Fibroblast of lung (primary cell): Measurements from ENCODE around the gene TXNDC16. TPM values are rescaled to one million over a fixed set of nuclear protein-coding genes. Genes with fewer than 3 reads are reported as not detected.

ENCODE experiments used
- DNase-seq, 2 donors: peaks; one replicate each; pipeline versions ENCODE4 v3.0.0 to v3.0.0-alpha.2; 2010; ENCODE audit warnings: low read depth in 2 of 2
- H2AFZ ChIP-seq: 2 replicates; pipeline ENCODE4 v1.5.1; 2012; ENCODE audit warnings: low read length, control low read depth, inconsistent platforms
- H3K27ac ChIP-seq: 2 replicates; pipeline ENCODE4 v1.5.1; 2011; ENCODE audit warnings: low read length, control low read depth; ENCODE audit not compliant: insufficient read depth
- H3K27me3 ChIP-seq: 2 replicates; pipeline ENCODE4 v1.5.1; 2011; ENCODE audit warnings: mild to moderate bottlenecking, low read length; ENCODE audit not compliant: control insufficient read depth, insufficient read depth
- H3K36me3 ChIP-seq: 2 replicates; pipeline ENCODE4 v1.5.1; 2011; ENCODE audit warnings: low read length; ENCODE audit not compliant: control insufficient read depth, insufficient read depth
- H3K4me1 ChIP-seq: 2 replicates; pipeline ENCODE4 v1.5.1; 2011; ENCODE audit warnings: low read length; ENCODE audit not compliant: control insufficient read depth, insufficient read depth; ENCODE audit errors: extremely low read depth
- H3K4me2 ChIP-seq: 2 replicates; pipeline ENCODE4 v1.5.1; 2011; ENCODE audit warnings: low read length, control low read depth; ENCODE audit not compliant: insufficient read depth; ENCODE audit errors: extremely low read depth
- H3K4me3 ChIP-seq, 4 experiments: fragments of 200-600 bp in 1 of 4; sonication (generic) in 1 of 4; replicated peaks in 1 of 4; 2 replicates each; pipeline ENCODE4 v1.5.1; 2011 to 2016; ENCODE audit warnings: low read length in 4 of 4, low read depth in 3 of 4, mild to moderate bottlenecking in 3 of 4, control low read depth in 2 of 4, inconsistent platforms in 1 of 4, mixed read lengths in 1 of 4; ENCODE audit not compliant: insufficient read depth in 1 of 4; ENCODE audit errors: control extremely low read depth in 1 of 4
- H3K79me2 ChIP-seq: 2 replicates; pipeline ENCODE4 v1.5.1; 2012; ENCODE audit warnings: mild to moderate bottlenecking, low read length, inconsistent platforms; ENCODE audit not compliant: control insufficient read depth, insufficient read depth
- H3K9ac ChIP-seq: 2 replicates; pipeline ENCODE4 v1.5.1; 2011; ENCODE audit warnings: mild to moderate bottlenecking, low read length, control low read depth; ENCODE audit not compliant: insufficient read depth
- H3K9me3 ChIP-seq: 2 replicates; pipeline ENCODE4 v1.5.1; 2012; ENCODE audit warnings: low read depth, low read length; ENCODE audit not compliant: control insufficient read depth, insufficient read depth
- H4K20me1 ChIP-seq: 2 replicates; pipeline ENCODE4 v1.5.1; 2011; ENCODE audit warnings: low read length; ENCODE audit not compliant: control insufficient read depth, insufficient read depth; ENCODE audit errors: extremely low read depth
- EZH2 ChIP-seq: IDR thresholded peaks from 2 replicates; pipeline ENCODE4 v1.5.1; 2012; ENCODE audit warnings: low read length, control low read depth, mild to moderate bottlenecking; ENCODE audit errors: missing control alignments
- polyA plus RNA-seq, 2 donors: library from polyadenylated mRNA; depleted of rRNA in 1 of 2; stranded (reverse) in 1 of 2; unstranded in 1 of 2; fragments of >200 nt; gene quantifications; 2 replicates each; pipeline ENCODE4 v1.2.1, GENCODE V29; 2011 to 2012; ENCODE audit warnings: missing spikeins in 1 of 2
- total RNA-seq: library from RNA; depleted of rRNA; stranded (reverse); fragments of >200 nt; gene quantifications from 2 replicates; pipeline ENCODE4 v1.2.1, GENCODE V29; 2014
- TF ChIP-seq, protein P1 (sequence below), 2 donors: IDR thresholded peaks in 1 of 2; conservative IDR thresholded peaks in 1 of 2; 1 replicate in 1 of 2; 2 replicates in 1 of 2; pipeline ENCODE4 v1.5.1; 2011 to 2012; ENCODE audit warnings: low read length in 2 of 2, control low read depth in 1 of 2, inconsistent platforms in 1 of 2, low read depth in 1 of 2, mild to moderate bottlenecking in 1 of 2

Gene TXNDC16
- total and polyA plus RNA-seq, 2 donors (not counting 1 experiment from before 2014, with no cell fraction given) = 3.0 to 6.6 TPM

- peaks cover 3% of the 10 kb centered on the region for H3K4me1 ChIP-seq
- no peak overlapping the region for H2AFZ ChIP-seq
- no peak overlapping the region for H3K27ac ChIP-seq
- no peaks in the 10 kb centered on the region for H4K20me1 ChIP-seq
- DNase-seq = no peak
- no peaks in the 10 kb centered on the region for H3K36me3 ChIP-seq
- H3K27me3 ChIP-seq = no peaks in the 10 kb centered on the region
- no peak overlapping the region for H3K4me3 ChIP-seq
- no peaks in the 10 kb centered on the region for H3K9me3 ChIP-seq
- no peak for TF ChIP-seq EZH2
- TF ChIP-seq, protein P1, sequence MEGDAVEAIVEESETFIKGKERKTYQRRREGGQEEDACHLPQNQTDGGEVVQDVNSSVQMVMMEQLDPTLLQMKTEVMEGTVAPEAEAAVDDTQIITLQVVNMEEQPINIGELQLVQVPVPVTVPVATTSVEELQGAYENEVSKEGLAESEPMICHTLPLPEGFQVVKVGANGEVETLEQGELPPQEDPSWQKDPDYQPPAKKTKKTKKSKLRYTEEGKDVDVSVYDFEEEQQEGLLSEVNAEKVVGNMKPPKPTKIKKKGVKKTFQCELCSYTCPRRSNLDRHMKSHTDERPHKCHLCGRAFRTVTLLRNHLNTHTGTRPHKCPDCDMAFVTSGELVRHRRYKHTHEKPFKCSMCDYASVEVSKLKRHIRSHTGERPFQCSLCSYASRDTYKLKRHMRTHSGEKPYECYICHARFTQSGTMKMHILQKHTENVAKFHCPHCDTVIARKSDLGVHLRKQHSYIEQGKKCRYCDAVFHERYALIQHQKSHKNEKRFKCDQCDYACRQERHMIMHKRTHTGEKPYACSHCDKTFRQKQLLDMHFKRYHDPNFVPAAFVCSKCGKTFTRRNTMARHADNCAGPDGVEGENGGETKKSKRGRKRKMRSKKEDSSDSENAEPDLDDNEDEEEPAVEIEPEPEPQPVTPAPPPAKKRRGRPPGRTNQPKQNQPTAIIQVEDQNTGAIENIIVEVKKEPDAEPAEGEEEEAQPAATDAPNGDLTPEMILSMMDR (conservative IDR thresholded peaks at IDR 0.05 in 1 of 2, IDR thresholded peaks at IDR 0.05 in 1 of 2; ENCODE audit: low read depth in 1 of 2, low read length in 2 of 2) = no peak
- no peak overlapping the region for H3K4me2 ChIP-seq
- H3K79me2 ChIP-seq = no peaks in the 10 kb centered on the region
- H3K9ac ChIP-seq = no peak overlapping the region
Measured at GRCh38 chr14:52461721-52462120, 90.6 kb downstream of the TXNDC16 start.

GRCh38 chr14:52458721-52459085 lies 93.6 kb downstream of the TXNDC16 start:
- H3K9me3 ChIP-seq = no peaks in the 10 kb centered on the region
- no peak overlapping the region for H2AFZ ChIP-seq
- H3K27ac ChIP-seq = peak overlapping the region; percentile 56
- TF ChIP-seq, protein P1 (conservative IDR thresholded peaks at IDR 0.05 in 1 of 2, IDR thresholded peaks at IDR 0.05 in 1 of 2; ENCODE audit: low read depth in 1 of 2, low read length in 2 of 2) = no peak
- TF ChIP-seq EZH2 = no peak
- H3K9ac ChIP-seq = no peak overlapping the region
- no peaks in the 10 kb centered on the region for H4K20me1 ChIP-seq
- H3K27me3 ChIP-seq = no peaks in the 10 kb centered on the region
- DNase-seq = peak; percentile 46 to 73
- no peaks in the 10 kb centered on the region for H3K36me3 ChIP-seq
- H3K4me2 ChIP-seq = peak overlapping the region; percentile 13
- H3K4me3 ChIP-seq = peak overlapping the region in 1 of 4 experiments; percentile 36
- H3K4me1 ChIP-seq = peaks cover 15% of the 10 kb centered on the region
- H3K79me2 ChIP-seq = no peaks in the 10 kb centered on the region

GRCh38 chr14:52457411-52457810 lies 94.9 kb downstream of the TXNDC16 start:
- Histone ChIP-seq H3K9ac (no peak overlapping the region), H3K9me3 (no peaks in the 10 kb centered on the region), H3K27ac (no peak overlapping the region), H4K20me1 (no peaks in the 10 kb centered on the region), H3K36me3 (no peaks in the 10 kb centered on the region), H3K4me1 (peaks cover 15% of the 10 kb centered on the region), H3K79me2 (no peaks in the 10 kb centered on the region), H3K4me3 (no peak overlapping the region), H3K27me3 (no peaks in the 10 kb centered on the region), H2AFZ (no peak overlapping the region), H3K4me2 (no peak overlapping the region)
- DNase-seq = no peak
- TF ChIP-seq, protein P1 (conservative IDR thresholded peaks at IDR 0.05 in 1 of 2, IDR thresholded peaks at IDR 0.05 in 1 of 2; ENCODE audit: low read depth in 1 of 2, low read length in 2 of 2) = no peak
- no peak for TF ChIP-seq EZH2
